Esophagus squamous epithelium (tissue), 4 donors: Measurements from ENCODE around the gene SLC51A.

Source experiments
- CTCF ChIP-seq, 6 experiments: fragments of 450-650 bp in 4 of 6; fragments of 200-600 bp in 2 of 6; sonication (generic) in 2 of 6; IDR thresholded peaks; one replicate each; pipeline ENCODE4 v1.5.1; 2016 to 2019; ENCODE audit warnings: antibody characterized with exemption in 6 of 6, mild to moderate bottlenecking in 4 of 6, moderate library complexity in 4 of 6
- POLR2A ChIP-seq, 4 donors: fragments of 450-650 bp; IDR thresholded peaks; one replicate each; pipeline ENCODE4 v1.6.1; 2017; ENCODE audit warnings: antibody characterized with exemption in 4 of 4, mild to moderate bottlenecking in 4 of 4, moderate library complexity in 3 of 4

GRCh38 chr3:196219194-196219969 lies 3.0 kb downstream of the SLC51A start:
- TF ChIP-seq CTCF (IDR thresholded peaks at IDR 0.05): no peak
- no peak for TF ChIP-seq POLR2A (IDR thresholded peaks at IDR 0.05)
